GM18519 (cell line): ENCODE results near the gene B3GLCT.
"Not testable (repeated sequence)": the region's sequence is repeated elsewhere in the genome, so short reads cannot be mapped to it uniquely, and the experiment has no call there.

Source experiments
- ATAC-seq: cut with Tn5 transposase; IDR thresholded peaks from one replicate; pipeline ENCODE4 v1.9.1; 2021; ENCODE audit warnings: mild to moderate bottlenecking, moderate library complexity; ENCODE audit not compliant: unreplicated experiment, low FRiP score

B3GLCT gene

GRCh38 chr13:31182987-31183386 is 16.8 kb upstream of the B3GLCT start:
- no peak for ATAC-seq

DNA sequence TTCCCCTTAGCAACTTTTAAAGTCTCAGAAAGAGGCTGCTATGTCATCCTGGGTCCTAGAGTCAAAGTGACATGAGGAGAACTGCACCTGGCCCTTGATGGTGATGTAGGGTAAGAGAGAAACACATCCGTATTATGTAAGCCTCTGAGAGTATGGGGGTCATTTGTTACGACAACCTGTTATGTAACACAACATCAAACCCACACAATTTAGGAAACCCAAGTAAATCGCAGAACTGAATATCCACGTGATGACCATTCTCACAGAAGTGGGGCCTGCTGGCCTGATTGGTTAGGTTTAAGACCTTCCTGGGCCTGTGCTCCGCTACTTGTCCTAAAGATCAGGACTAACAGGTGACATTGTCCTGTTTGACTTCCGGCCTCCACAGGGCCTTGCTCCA is 15.3 kb upstream of the B3GLCT start:
- no peak for ATAC-seq

GRCh38 chr13:31184981-31185645 is 14.7 kb upstream of the B3GLCT start:
- no peak for ATAC-seq

- no peak for ATAC-seq
Observed at GRCh38 chr13:31191748-31192147, 8.0 kb upstream of the B3GLCT start.

GRCh38 chr13:31192306-31192705 is 7.5 kb upstream of the B3GLCT start:
- ATAC-seq, result no peak

DNA sequence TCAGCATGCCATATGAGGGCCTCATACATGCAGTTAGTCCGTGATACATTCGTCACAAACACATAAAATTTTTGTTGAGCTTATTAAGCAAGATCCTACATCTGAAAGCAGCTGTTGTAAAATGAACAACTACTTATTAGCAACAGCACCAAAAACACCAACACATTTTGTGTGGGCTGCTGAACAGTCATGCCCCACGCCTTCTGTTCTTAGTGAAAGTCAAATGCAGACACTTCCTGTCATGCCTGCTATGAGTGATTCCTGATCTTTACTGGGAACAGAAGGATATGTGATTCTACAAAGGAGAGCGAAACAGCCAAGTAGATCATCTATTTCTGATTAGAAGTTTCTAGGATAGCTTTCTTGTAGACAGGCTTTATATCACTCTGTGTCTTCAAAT is 4.2 kb upstream of the B3GLCT start:
- ATAC-seq, result no peak

- ATAC-seq, result no peak
Observed at GRCh38 chr13:31196992-31197391, 2.8 kb upstream of the B3GLCT start.

- ATAC-seq, result no peak
Observed at GRCh38 chr13:31198519-31198918, 1.3 kb upstream of the B3GLCT start.

- no peak for ATAC-seq
Observed at GRCh38 chr13:31199527-31199848, 287 bp upstream of the B3GLCT start.

- no peak for ATAC-seq
Observed at GRCh38 chr13:31200637-31200971, 829 bp downstream of the B3GLCT start.

- no peak for ATAC-seq
Observed at GRCh38 chr13:31201341-31202031, 1.7 kb downstream of the B3GLCT start.

- no peak for ATAC-seq
Observed at GRCh38 chr13:31204592-31204991, 4.8 kb downstream of the B3GLCT start.

GRCh38 chr13:31207661-31208552 is 8.1 kb downstream of the B3GLCT start:
- no peak for ATAC-seq

DNA sequence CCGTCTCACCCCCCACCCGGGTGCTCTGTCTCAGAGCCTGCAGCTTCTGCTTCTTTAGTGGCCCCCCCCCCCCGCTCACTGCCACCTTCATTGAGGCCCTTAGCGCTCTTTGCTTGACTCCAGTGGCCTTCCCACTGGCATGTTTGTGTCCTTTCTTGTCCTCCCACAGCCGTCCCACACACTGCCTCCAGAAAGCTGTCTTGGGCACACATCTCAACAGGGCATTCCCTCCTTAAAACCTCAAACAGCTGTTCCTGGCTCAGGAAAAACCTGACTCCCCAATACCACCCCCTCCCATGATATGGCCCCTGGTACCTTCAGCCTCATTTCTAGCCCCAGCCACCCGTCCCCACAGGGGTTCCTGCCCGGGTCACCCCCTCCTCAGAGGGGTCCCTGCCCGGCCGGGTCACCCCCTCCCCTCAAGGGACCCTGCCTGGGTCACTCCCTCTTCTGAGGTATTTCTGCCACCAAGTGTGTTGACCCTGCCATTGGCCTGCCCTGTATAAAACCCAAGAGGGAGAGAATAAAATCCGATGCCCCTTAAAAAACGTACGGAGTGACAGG is 8.9 kb downstream of the B3GLCT start:
- no peak for ATAC-seq

GRCh38 chr13:31209172-31209840 is 9.5 kb downstream of the B3GLCT start:
- no peak for ATAC-seq

- no peak for ATAC-seq
Observed at GRCh38 chr13:31209841-31210210, 10.1 kb downstream of the B3GLCT start.

- no peak for ATAC-seq
Observed at GRCh38 chr13:31213651-31214289, 14.0 kb downstream of the B3GLCT start.

GRCh38 chr13:31214435-31214834 is 14.7 kb downstream of the B3GLCT start:
- ATAC-seq, result no peak

DNA sequence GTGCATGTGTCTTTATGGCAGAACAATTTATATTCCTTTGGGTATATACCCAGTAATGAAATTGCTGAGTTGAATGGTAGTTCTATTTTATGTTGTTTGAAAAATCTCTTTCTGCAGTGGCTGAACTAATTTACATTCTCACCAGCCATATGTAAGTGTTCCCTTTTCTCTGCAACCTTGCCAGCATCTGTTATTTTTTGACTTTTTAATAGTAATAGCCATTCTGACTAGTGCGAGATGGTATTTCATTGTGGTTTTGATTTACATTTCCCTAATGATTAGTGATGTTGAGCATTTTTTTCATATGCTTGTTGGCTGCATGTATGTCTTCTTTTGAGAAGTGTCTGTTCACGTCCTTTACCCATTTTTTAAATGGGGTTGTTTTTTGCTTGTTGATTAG is 17.1 kb downstream of the B3GLCT start:
- not testable (repeated sequence) for ATAC-seq

DNA sequence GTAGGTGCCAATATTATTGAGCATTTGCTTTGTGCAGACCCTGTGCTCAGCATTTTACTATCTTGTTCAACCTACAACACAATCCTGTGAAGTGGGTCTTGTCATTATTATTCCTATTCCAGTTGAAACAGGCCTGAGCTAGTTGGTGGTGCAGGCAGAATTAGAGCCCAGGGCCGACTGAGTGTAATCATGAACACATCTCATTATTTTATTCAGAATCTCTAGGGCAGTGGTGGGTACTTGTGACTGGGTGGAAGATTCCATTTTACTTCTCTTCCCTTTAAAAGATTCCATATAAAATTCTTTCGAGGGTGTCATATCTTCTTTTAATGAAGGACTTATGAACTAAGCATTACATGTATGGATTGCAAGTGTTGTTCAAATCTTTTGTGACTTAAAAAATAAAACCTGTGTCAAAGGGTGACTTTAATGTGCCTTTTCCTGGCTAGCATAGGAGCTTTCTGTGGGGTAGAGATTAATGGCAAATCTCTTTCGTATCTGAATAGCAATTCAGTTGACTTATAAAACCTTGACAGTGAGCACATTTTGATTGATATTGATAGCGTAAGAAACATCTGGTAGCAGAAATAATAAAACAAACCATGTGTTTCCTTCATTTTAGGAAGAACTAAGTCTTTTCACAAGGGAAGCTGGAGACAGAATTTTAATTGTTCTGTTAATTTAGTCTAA is 20.3 kb downstream of the B3GLCT start:
- ATAC-seq, result no peak
